Measurements from ENCODE around the gene NDUFAF4.

DNA sequence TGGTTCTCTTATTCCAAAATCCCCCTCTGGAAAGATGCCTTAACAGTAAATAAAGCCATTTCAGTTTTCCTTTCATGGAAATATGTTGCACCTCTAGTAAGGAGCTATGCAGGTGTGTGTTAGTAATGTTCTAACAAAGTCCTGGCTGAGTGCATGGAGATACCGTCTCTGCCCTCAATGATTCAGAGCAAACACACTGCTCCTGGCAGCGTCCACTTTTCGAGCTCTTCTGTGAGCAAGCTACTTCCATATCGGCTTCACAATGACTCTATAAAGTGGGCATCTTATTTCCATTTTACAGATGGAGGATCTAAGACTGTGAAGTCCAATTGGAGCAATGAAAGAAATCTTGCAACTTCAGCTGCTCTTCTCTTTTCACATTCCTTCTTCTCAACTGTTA, 30.0 kb upstream of the NDUFAF4 start:
- TF ChIP-seq NFE2L2 (IDR thresholded peaks at IDR 0.05; ENCODE audit: low read length) (no peak), JUN (CRISPR knock-in tag; IDR thresholded peaks at IDR 0.05) (no peak), SNRNP70 (IDR thresholded peaks at IDR 0.05; ENCODE audit: low read depth, low read length) (no peak), ZFP37 (CRISPR knock-in tag; IDR thresholded peaks at IDR 0.05; ENCODE audit: borderline replicate concordance) (no peak), FOSL2 (CRISPR knock-in tag; IDR thresholded peaks at IDR 0.05) (no peak), ZNF775 (CRISPR knock-in tag; IDR thresholded peaks at IDR 0.05; ENCODE audit: borderline replicate concordance) (no peak), ZSCAN22 (CRISPR knock-in tag; IDR thresholded peaks at IDR 0.05) (no peak)
- TF ChIP-seq, protein P1, sequence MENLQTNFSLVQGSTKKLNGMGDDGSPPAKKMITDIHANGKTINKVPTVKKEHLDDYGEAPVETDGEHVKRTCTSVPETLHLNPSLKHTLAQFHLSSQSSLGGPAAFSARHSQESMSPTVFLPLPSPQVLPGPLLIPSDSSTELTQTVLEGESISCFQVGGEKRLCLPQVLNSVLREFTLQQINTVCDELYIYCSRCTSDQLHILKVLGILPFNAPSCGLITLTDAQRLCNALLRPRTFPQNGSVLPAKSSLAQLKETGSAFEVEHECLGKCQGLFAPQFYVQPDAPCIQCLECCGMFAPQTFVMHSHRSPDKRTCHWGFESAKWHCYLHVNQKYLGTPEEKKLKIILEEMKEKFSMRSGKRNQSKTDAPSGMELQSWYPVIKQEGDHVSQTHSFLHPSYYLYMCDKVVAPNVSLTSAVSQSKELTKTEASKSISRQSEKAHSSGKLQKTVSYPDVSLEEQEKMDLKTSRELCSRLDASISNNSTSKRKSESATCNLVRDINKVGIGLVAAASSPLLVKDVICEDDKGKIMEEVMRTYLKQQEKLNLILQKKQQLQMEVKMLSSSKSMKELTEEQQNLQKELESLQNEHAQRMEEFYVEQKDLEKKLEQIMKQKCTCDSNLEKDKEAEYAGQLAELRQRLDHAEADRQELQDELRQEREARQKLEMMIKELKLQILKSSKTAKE (CRISPR knock-in tag; IDR thresholded peaks at IDR 0.05; ENCODE audit: borderline replicate concordance), result no peak
- TF ChIP-seq, protein P2, sequence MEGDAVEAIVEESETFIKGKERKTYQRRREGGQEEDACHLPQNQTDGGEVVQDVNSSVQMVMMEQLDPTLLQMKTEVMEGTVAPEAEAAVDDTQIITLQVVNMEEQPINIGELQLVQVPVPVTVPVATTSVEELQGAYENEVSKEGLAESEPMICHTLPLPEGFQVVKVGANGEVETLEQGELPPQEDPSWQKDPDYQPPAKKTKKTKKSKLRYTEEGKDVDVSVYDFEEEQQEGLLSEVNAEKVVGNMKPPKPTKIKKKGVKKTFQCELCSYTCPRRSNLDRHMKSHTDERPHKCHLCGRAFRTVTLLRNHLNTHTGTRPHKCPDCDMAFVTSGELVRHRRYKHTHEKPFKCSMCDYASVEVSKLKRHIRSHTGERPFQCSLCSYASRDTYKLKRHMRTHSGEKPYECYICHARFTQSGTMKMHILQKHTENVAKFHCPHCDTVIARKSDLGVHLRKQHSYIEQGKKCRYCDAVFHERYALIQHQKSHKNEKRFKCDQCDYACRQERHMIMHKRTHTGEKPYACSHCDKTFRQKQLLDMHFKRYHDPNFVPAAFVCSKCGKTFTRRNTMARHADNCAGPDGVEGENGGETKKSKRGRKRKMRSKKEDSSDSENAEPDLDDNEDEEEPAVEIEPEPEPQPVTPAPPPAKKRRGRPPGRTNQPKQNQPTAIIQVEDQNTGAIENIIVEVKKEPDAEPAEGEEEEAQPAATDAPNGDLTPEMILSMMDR (CRISPR knock-in tag; IDR thresholded peaks at IDR 0.05), result no peak
- TF ChIP-seq, protein P3, sequence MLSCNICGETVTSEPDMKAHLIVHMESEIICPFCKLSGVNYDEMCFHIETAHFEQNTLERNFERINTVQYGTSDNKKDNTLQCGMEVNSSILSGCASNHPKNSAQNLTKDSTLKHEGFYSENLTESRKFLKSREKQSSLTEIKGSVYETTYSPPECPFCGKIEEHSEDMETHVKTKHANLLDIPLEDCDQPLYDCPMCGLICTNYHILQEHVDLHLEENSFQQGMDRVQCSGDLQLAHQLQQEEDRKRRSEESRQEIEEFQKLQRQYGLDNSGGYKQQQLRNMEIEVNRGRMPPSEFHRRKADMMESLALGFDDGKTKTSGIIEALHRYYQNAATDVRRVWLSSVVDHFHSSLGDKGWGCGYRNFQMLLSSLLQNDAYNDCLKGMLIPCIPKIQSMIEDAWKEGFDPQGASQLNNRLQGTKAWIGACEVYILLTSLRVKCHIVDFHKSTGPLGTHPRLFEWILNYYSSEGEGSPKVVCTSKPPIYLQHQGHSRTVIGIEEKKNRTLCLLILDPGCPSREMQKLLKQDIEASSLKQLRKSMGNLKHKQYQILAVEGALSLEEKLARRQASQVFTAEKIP (CRISPR knock-in tag; IDR thresholded peaks at IDR 0.05; ENCODE audit: borderline replicate concordance), result no peak
- TF ChIP-seq, protein P4, sequence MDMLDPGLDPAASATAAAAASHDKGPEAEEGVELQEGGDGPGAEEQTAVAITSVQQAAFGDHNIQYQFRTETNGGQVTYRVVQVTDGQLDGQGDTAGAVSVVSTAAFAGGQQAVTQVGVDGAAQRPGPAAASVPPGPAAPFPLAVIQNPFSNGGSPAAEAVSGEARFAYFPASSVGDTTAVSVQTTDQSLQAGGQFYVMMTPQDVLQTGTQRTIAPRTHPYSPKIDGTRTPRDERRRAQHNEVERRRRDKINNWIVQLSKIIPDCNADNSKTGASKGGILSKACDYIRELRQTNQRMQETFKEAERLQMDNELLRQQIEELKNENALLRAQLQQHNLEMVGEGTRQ (IDR thresholded peaks at IDR 0.05; ENCODE audit: low read depth, low read length), result no peak
- TF ChIP-seq, protein P4 (CRISPR knock-in tag; IDR thresholded peaks at IDR 0.05; ENCODE audit: borderline replicate concordance), result no peak

Data from HepG2 (cell line).